NCI-H2227 (cell line): ENCODE measurements around the gene MAG.

Experiments used
- DNase-seq: peaks from one replicate; lab custom pipeline; 2025; ENCODE audit not compliant: unreplicated experiment; lab: John Stamatoyannopoulos, UW

The MAG gene

DNA sequence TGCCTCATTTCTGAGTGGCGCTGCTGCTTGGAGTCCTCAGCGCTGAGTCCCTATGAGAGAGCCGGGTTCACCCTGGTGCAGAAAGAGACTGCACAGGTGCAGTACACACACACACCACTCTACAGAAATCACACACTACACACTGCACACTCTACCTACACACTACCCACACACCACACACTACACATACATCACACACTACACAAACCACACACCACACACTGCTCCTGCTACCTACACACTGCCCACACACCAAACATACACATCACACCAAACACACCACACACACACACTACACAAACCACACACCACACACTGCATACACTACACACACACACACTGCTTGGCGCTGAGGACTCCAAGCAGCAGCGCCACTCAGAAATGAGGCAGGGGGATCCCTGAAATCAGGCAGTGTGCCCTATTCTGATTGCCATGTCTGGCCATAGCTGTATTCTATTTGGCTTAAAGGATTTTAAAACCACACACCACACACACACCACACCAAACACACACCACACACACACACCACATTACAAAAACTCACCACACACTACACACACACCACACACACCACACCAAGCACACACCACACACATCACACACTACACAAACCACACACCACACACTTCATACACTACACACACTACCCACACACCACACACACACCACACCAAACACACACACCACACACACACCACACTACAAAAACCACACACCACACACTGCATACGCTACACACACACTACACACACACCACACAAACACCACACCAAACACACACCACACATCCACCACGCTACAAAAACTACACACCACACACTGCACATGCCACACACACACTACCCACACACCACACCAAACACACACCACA lies 4.9 kb downstream of the MAG start:
- no peak for DNase-seq

DNA sequence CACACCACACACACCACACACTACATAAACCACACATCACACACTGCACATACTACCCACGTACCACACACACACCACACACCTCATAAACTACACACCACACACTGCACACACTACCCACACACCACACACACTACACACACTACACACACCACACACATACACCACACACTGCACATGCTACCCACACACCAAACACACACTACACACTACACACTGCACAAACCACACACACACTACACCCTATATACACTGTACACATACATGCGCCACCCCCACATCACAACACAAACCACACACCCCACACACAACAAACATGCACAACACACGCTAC lies 5.5 kb downstream of the MAG start:
- DNase-seq: no peak

DNA sequence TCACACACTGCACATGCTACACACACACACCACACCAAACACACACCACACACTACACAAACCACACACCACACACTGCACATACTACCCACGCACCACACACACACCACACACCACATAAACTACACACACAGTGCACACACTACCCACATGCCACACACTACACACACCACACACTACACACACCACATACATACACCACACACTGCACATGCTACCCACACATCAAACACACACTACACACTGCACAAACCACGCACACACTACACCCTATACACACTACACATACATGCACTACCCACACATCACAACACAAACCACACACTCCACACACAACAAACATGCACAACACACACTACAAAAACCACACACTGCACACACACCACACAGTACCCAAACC lies 6.0 kb downstream of the MAG start:
- no peak for DNase-seq

DNA sequence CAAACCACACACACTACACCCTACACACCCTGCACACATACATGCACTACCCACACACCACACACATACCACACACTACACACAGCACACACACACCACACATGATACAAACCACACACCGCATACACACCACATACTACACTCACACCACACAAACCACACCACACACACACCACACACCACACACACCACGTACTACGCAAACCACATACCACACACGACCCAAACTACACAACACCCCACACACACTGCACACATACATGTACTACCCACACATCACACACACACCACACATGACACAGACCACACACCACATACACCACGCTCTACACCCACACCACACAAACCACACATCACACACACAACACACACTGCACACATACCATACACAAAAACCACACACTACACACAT lies 6.6 kb downstream of the MAG start:
- DNase-seq: no peak

DNA sequence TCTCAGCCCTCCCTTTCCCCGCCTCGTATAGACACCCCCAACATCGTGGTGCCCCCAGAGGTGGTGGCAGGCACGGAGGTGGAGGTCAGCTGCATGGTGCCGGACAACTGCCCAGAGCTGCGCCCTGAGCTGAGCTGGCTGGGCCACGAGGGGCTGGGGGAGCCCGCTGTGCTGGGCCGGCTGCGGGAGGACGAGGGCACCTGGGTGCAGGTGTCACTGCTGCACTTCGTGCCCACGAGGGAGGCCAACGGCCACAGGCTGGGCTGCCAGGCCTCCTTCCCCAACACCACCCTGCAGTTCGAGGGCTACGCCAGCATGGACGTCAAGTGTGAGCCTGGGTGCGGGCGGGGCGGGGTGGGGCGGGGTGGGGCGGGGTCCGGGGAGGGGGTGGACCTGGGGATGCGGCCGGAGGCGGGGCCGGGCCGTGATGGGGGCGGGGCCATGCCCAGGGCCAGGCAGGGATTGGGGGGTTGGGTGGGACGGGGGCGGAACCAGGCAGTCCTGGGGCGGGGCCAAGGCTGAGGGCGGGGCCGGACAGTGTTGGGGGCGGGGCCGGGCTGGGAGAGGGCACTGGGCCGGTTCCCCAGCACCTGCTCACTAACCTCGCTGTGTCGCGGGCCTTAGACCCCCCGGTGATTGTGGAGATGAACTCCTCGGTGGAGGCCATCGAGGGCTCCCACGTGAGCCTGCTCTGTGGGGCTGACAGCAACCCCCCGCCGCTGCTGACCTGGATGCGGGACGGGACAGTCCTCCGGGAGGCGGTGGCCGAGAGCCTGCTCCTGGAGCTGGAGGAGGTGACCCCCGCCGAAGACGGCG lies 7.8 kb downstream of the MAG start:
- DNase-seq: no peak

DNA sequence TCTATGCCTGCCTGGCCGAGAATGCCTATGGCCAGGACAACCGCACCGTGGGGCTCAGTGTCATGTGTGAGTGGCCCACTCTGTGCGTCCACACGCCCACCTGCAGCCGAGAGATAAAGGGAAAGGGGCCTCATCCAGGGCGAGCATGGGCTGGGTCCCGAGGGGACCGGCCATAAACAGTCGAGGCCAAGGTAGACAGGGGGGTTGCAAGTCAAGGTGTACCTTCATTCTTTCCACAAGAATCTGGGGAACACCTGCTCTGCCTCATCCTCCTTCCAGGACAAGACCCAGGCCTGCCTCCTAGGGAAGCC lies 8.3 kb downstream of the MAG start:
- no peak for DNase-seq

DNA sequence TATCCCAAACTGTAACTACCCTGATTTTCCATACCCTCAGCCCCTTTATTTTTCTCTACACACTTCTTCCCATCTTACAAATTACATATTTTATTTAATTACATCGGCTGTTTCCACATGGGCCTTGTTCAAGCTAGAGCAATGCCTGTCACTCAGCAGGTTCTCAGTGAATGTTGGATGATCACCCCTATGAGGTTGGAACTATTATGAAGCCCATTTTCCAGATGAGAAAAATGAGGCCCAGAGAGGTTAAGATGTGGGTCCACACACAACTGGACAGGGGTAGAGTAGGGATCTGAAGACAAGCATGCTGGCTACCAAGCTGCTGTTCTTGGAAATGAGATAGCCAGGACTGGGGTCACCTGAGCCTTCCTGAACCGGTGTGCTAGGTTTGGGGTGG lies 10.0 kb downstream of the MAG start:
- no peak for DNase-seq

DNA sequence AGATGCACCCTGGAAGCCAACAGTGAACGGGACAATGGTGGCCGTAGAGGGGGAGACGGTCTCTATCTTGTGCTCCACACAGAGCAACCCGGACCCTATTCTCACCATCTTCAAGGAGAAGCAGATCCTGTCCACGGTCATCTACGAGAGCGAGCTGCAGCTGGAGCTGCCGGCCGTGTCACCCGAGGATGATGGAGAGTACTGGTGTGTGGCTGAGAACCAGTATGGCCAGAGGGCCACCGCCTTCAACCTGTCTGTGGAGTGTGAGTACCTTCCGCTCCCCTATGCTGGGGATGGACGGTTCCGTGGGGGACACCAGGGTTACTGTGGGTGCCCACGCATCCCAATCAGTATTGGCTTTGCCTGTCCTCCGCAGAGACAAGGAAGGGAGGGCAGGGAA lies 10.5 kb downstream of the MAG start:
- DNase-seq: no peak

DNA sequence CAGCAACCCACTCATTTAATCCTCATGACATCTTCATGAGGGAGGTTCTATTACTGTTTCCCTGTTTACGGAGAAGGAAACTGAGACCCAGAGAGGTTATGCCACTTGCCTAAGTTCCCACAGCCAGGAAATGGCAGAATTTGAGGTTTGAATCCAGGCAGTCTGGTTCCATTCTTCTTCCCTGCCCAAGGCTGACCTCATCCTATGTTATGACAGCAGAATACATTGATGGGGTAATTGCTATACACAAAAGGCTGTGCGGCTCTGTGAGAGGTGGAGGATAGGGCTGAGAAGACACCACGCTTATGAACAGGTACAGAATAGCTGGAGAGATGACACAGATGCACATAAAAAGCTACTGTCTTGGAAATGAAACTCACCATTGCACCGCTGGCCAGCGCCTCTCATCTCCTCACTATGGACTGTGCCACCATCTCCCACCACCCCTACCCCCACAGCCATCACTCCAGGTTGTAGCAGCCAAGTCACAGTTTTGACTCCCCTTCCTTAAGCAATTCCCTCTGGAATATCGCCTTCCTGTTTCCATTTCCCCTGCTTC lies 11.5 kb downstream of the MAG start:
- peak; percentile 87 for DNase-seq

DNA sequence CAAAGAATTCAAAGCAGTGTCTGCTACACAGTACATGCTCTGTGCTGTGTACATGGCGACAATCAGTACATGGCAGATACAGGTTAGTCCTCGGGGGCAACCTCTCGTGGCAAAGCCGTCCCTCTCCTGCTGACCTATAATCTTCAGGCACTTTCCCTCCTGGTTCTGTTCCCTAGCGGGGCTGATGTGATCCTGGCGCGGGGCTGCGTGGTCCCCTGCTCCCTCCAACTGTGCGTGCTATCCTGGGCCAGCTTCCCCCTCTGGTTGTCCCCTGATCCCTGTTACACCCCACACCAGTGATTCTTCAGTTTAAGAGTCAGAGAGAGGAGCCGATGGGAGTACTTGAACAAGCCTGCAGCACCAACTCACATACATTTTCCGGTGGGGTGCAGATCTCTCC lies 12.1 kb downstream of the MAG start:
- DNase-seq: no peak

DNA sequence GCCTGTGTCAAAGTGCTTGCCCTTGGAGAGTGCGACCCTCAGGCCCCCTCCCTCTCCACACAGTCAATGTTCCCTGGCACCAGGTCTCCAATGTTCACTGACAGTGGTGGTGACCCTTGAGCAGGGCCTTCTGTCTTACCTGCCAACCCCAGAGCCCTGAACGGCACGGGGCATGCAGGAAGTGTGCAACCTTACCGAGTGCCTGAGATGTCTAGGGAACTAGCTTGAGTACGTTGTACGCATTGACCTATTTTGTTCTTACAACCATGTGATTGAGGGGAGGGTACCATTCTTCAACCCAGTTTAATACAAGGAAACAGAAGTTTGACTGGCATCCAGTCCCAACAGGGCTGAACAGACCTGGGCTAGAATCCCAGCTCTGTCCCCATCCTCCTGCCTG lies 13.2 kb downstream of the MAG start:
- DNase-seq: no peak

DNA sequence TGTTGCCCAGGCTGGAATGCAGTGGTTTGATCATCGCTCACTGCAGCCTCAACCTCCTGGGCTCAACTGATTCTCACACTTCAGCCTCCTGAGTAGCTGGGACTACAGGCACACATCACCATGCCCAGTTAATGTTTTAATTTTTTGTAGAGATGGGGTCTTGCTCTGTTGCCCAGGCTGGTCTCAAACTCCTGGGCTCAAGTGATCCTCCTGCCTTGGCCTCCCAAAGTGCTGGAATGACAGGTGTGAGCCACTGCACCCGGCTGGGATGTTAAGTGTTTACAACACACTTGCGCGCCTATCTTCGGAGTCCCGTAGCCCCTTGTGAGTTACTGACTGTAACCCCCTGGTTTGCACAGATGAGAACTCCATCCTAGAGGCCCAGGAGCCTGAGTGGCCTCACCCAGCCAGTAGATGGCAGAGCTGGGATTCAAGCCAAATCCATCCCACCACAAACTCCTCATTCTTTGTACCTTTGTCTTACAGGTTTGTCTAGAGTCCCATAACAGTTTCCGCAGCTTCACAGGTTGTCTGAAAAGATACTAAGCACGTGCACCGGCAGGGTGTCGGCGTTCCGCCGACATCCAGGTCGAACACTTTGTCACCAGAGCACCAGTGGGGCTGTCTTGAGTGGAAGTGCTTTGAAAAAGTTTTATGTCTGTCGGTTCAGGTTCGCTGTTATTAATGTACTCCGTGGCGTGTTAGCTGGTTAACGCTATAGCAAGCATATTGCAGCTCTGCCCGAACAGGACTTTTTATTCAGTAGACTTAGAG lies 14.7 kb downstream of the MAG start:
- DNase-seq: no peak

DNA sequence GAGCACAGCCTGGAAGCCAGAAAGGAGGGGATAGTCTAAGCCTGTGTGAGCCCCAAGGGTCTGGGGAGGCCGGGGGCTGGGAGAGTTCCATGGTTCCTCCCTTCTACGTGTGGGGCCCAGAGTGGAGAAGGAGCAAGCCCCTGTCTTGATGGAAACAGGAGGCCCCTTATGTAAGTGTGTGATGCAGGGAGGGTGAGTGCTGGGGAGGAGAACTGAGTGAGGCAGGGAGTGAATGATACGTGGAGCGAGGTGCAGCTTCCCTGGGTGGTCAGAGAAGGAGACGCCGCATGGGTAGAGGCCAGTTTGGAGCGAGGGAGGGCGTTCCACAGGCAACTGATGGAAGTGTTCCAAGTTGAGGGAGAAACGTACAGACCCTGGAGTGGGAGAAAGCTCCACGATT lies 16.0 kb downstream of the MAG start:
- DNase-seq: no peak

DNA sequence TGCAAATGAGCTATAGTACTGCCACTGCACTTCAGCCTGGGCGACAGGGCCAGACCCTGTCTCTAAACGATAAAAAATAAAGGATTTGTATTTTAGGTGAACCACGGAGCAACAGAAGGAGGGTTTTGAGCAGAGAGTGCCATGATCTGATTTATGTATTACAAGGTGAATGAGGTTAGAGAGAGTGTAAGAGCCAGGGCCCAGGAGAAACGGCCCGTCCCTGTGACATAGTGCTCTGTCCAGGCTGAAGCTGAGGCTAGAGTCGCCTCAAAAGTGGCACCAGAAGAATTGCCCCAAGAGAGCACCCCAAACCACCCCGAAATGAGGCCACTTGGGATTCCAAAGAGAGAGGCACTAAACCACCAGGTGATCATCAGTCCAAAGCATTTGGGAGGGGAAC lies 16.9 kb downstream of the MAG start:
- DNase-seq: no peak

DNA sequence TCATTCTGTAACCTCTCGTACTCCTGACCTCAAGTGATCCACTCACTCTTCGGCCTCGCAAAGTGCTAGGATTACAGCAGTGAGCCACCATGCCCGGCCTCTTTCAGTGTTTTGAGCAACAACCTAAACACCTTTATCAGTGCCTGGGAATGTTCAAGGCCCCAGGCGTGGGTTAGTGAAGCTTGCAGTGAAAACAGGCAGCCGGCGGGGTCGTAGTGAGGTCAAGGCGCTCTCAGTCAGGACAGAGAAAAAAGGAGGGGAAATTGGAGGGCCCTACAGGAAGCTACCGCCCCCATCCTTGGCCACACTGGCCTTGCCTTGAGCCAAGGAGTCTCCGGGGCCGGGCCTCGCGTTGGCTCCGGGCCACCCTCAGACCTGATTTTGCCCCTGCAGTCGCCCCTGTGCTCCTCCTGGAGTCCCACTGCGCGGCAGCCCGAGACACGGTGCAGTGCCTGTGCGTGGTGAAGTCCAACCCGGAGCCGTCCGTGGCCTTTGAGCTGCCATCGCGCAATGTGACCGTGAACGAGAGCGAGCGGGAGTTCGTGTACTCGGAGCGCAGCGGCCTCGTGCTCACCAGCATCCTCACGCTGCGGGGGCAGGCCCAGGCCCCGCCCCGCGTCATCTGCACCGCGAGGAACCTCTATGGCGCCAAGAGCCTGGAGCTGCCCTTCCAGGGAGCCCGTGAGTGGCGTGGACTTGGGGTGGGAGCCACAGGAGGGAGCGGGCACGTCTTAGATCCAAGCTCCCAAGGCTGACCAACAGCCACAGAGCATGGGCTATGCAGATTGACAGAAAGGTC lies 17.7 kb downstream of the MAG start:
- DNase-seq: no peak

DNA sequence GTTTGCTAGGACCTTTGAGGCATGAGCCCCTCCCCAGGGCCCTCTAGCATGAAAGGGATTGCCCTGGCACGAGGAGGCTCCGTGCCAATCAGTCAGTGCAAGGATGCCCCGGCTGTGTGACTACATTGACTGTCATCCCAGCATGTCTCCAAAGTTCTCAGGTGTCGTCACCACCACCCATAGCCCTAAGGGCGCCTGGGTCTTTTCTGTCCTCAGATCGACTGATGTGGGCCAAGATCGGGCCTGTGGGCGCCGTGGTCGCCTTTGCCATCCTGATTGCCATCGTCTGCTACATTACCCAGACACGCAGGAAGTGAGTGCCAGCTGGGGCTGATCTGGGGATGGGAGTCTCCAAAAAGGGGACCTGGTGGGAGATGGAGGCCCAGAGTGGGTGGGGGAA lies 18.4 kb downstream of the MAG start:
- no peak for DNase-seq

DNA sequence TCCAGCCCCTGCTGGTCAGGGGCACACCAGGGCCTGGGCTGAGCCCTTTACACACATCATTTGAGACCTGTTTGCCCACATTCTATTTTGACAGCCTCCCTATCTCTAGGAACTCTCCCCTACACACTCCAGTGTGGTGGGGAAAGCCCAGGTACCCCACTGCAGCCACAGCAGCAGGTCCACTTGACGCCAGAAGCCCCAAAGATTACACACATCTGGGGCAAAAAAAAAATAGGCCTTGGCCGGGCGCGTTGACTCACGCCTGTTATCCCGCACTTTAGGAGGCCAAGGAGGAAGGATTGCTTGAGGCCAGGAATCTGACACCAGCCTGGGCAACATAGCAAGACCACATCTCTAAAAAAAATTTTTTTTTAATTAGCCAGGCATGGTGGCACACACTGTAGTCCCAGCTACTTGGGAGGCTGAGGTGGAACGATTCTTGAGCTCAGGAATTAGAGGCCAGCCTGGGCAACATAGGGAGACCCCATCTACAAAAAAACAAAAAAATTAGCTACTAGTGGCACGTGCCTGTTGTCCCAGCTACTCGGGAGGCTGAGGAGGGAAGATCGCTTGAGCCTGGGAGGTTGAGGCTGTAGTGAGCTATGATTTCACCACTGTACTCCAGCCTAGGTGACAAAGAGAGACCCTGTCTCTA lies 19.0 kb downstream of the MAG start:
- DNase-seq: no peak

DNA sequence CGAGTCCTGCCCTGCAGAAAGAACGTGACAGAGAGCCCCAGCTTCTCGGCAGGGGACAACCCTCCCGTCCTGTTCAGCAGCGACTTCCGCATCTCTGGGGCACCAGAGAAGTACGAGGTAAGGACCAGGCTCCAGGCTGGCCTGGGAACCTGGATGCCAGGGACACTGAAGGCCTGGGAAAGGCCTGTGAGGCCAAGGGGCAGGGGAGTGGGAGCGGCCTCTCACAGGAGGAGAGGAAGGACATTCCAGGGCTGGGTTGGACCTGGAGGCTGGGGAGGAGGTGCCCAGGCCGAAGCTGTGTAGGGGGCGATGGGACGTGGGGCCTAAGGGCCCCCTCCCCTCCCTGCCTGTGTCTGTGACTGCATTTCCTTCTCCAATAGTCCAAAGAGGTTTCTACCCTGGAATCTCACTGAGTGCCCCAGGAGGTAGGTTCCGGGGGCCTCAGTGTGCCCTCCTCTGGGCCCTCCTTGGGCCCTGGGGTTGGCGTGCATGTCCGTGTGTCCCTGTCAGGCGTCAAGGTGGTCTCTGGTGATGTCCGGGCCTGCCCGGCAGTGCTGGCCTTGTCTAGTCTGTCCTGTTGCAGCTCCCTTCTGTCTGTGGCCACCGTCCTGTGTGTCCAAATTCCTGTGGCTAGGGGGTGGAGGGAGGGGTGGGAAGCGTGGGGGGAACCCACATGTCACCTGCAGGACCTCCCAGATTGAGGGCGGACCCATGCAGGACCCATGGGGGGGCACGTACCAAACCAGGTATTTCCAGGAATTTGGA lies 20.1 kb downstream of the MAG start:
- DNase-seq: no peak

DNA sequence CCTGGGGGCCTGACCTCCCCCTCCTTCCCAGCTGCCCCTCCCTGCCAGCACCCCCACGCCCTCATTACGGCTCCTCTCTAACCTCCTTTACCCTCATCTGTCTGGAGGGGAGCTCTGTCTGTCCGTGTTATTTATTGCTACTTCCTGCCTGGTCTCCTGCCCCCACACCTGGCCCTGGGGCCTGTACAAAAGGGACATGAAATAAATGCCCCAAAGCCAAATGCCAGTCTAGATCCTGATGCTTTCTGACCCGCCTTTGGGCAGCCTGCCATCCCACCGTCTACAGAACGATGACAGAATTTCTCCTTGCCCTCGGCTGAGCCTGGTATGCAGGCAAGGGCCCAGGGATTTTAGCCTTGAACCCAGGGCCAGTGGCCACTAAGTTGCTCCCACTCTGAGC lies 21.6 kb downstream of the MAG start:
- no peak for DNase-seq

DNA sequence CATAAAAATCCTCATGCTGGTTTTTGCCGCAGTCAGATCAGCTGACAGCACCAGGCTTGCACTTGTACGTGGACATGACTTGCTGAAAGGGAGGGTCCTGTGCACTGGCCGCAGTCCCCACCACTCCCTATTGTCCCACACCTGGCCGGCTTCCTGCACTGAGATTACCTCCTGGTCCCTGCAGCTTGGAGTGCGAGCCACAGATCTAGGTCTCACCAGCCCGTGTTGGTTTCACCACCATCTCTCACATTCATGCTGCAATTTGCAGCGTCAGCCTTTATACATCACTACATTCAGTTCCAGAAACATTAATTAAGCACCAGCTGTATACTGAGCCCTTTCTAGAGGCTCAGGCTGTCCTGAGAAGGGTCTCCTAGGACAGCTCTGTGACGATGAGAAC lies 22.1 kb downstream of the MAG start:
- DNase-seq: no peak
